Measurements from ENCODE around the gene STUM.
"Not testable (repeated sequence)": the region's sequence is repeated elsewhere in the genome, so short reads cannot be mapped to it uniquely, and the experiment has no call there.

DNA sequence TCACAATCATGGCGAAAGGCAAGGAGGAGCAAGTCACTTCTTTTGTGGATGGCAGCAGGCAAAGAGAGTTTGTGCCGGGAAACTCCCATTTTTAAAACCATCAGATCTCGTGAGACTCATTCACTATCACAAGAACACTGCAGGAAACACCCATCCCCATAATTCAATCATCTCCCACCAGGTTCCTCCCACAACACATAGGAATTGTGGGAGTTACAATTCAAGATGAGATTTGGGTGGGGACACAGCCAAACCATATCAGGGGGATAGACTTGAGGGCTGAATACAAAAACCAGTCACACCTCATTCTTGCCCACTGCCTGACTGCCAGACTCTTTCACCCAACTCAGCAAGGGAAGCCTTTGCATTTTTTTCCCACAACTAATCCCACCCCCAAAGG lies 50.4 kb downstream of the STUM start:
- TF ChIP-seq POLR2A (IDR thresholded peaks at IDR 0.05); EP300 (IDR thresholded peaks at IDR 0.05; ENCODE audit: low read depth); POLR2AphosphoS5 (IDR thresholded peaks at IDR 0.05): not testable (repeated sequence)
- TF ChIP-seq, protein P1, sequence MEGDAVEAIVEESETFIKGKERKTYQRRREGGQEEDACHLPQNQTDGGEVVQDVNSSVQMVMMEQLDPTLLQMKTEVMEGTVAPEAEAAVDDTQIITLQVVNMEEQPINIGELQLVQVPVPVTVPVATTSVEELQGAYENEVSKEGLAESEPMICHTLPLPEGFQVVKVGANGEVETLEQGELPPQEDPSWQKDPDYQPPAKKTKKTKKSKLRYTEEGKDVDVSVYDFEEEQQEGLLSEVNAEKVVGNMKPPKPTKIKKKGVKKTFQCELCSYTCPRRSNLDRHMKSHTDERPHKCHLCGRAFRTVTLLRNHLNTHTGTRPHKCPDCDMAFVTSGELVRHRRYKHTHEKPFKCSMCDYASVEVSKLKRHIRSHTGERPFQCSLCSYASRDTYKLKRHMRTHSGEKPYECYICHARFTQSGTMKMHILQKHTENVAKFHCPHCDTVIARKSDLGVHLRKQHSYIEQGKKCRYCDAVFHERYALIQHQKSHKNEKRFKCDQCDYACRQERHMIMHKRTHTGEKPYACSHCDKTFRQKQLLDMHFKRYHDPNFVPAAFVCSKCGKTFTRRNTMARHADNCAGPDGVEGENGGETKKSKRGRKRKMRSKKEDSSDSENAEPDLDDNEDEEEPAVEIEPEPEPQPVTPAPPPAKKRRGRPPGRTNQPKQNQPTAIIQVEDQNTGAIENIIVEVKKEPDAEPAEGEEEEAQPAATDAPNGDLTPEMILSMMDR (IDR thresholded peaks at IDR 0.05): not testable (repeated sequence)

Measured in transverse colon (tissue), 4 donors.